NCI-H460 (cell line): ENCODE measurements around the gene INPP5A. TPM values are rescaled to one million over a fixed set of nuclear protein-coding genes. Genes with fewer than 3 reads are reported as not detected.

Experiments used
- DNase-seq: peaks from one replicate; pipeline ENCODE4 v3.0.0-alpha.2; 2016; ENCODE audit warnings: low read depth; ENCODE audit errors: extremely low read depth
- total RNA-seq: library from RNA; depleted of rRNA; stranded (reverse); fragments of >200 nt; shearing (Covaris generic); gene quantifications from 2 replicates; pipeline ENCODE4 v1.2.3, GENCODE V29; 2014

Gene INPP5A
- total RNA-seq, 1 experiment from 2014 or later: 13.1 TPM

GRCh38 chr10:132710746-132711612 is 173.4 kb downstream of the INPP5A start:
- no peak for DNase-seq

- no peak for DNase-seq
Observed at GRCh38 chr10:132711613-132712121, 174.1 kb downstream of the INPP5A start.

GRCh38 chr10:132712291-132712690 is 174.7 kb downstream of the INPP5A start:
- no peak for DNase-seq

GRCh38 chr10:132712743-132713142 is 175.2 kb downstream of the INPP5A start:
- no peak for DNase-seq

GRCh38 chr10:132713421-132714095 is 176.0 kb downstream of the INPP5A start:
- no peak for DNase-seq

- DNase-seq: no peak
Observed at GRCh38 chr10:132714096-132714985, 176.8 kb downstream of the INPP5A start.

GRCh38 chr10:132714986-132715775 is 177.6 kb downstream of the INPP5A start:
- DNase-seq: no peak

GRCh38 chr10:132715776-132716680 is 178.4 kb downstream of the INPP5A start:
- DNase-seq: no peak

GRCh38 chr10:132716691-132717490 is 179.3 kb downstream of the INPP5A start:
- DNase-seq: no peak

GRCh38 chr10:132721725-132722124 is 184.1 kb downstream of the INPP5A start:
- DNase-seq: no peak

- no peak for DNase-seq
Observed at GRCh38 chr10:132722394-132723329, 185.1 kb downstream of the INPP5A start.

GRCh38 chr10:132723330-132723970 is 185.9 kb downstream of the INPP5A start:
- no peak for DNase-seq

- DNase-seq: no peak
Observed at GRCh38 chr10:132724446-132724845, 186.9 kb downstream of the INPP5A start.

GRCh38 chr10:132725202-132725601 is 187.6 kb downstream of the INPP5A start:
- no peak for DNase-seq

GRCh38 chr10:132726194-132726593 is 188.6 kb downstream of the INPP5A start:
- no peak for DNase-seq

GRCh38 chr10:132726951-132727350 is 189.4 kb downstream of the INPP5A start:
- no peak for DNase-seq
